ENCODE measurements around the gene MANSC4. TPM values are rescaled to one million over a fixed set of nuclear protein-coding genes. Genes with fewer than 3 reads are reported as not detected.
A peak's percentile ranks its signal among the peaks of the same experiment; 100 is the strongest.

Gene MANSC4
- total and polyA plus RNA-seq, 10 of the 15 experiments (the other 5 are each of a cell fraction or from before 2014, with no cell fraction given): 0.18 to 0.21 (median 0.19) TPM; not detected in 7

- TF ChIP-seq ZNF384 (IDR thresholded peaks at IDR 0.05; ENCODE audit: borderline replicate concordance, low read depth, low read length): no peak
- no peak for TF ChIP-seq SP1 (IDR thresholded peaks at IDR 0.05; ENCODE audit: low read depth, low read length)
- no peak for TF ChIP-seq CHD2 (IDR thresholded peaks at IDR 0.05; ENCODE audit: borderline replicate concordance, low read depth, low read length)
- no peak for TF ChIP-seq MTA2 (IDR thresholded peaks at IDR 0.05; ENCODE audit: low read depth)
- no peak for TF ChIP-seq CHD4 (IDR thresholded peaks at IDR 0.05)
- no peak for TF ChIP-seq NBN (IDR thresholded peaks at IDR 0.05)
- peak; percentile 30; the same call in 1 of the 2 replicates for TF ChIP-seq MAX (IDR thresholded peaks at IDR 0.05; ENCODE audit: low read depth, low read length)
- TF ChIP-seq KAT2A (conservative IDR thresholded peaks at IDR 0.05; ENCODE audit: control insufficient read depth, low read depth, low read length): no peak
- no peak for TF ChIP-seq NFYB (IDR thresholded peaks at IDR 0.05; ENCODE audit: insufficient read depth, low read depth, low read length)
- no peak for TF ChIP-seq SMAD1 (IDR thresholded peaks at IDR 0.05; ENCODE audit: low read depth, partially characterized antibody)
- TF ChIP-seq GATAD2B (conservative IDR thresholded peaks at IDR 0.05; ENCODE audit: low read depth): peak; percentile 90
- TF ChIP-seq RBBP5 (conservative IDR thresholded peaks at IDR 0.05): no peak
- TF ChIP-seq RELA (IDR thresholded peaks at IDR 0.05; ENCODE audit: borderline replicate concordance, partially characterized antibody): no peak
- peak; percentile 84 for TF ChIP-seq POLR2A (IDR thresholded peaks at IDR 0.05; ENCODE audit: low read depth, low read length)
- TF ChIP-seq JUNB (IDR thresholded peaks at IDR 0.05): no peak
- TF ChIP-seq CHD1 (IDR thresholded peaks at IDR 0.05; ENCODE audit: low read depth, low read length): no peak
- TF ChIP-seq ZNF687 (IDR thresholded peaks at IDR 0.05): peak; percentile 56
- TF ChIP-seq RUNX3 (IDR thresholded peaks at IDR 0.05; ENCODE audit: low read length): no peak
- no peak for TF ChIP-seq BCL3 (IDR thresholded peaks at IDR 0.05; ENCODE audit: borderline replicate concordance, insufficient read depth, low read depth, low read length, poor library complexity, severe bottlenecking)
- no peak for TF ChIP-seq NKRF (conservative IDR thresholded peaks at IDR 0.05)
- no peak for TF ChIP-seq MEF2A (IDR thresholded peaks at IDR 0.05; ENCODE audit: insufficient read depth, low read depth, low read length)
- peak; percentile 23 for TF ChIP-seq MXI1 (IDR thresholded peaks at IDR 0.05; ENCODE audit: low read depth, low read length)
- no peak for TF ChIP-seq RAD21 (IDR thresholded peaks at IDR 0.05; ENCODE audit: insufficient read depth, low read depth, low read length)
- TF ChIP-seq TARDBP (IDR thresholded peaks at IDR 0.05; ENCODE audit: borderline replicate concordance): no peak
- TF ChIP-seq TBL1XR1 (IDR thresholded peaks at IDR 0.05; ENCODE audit: low read depth, low read length): no peak
- no peak for TF ChIP-seq NR2C2 (IDR thresholded peaks at IDR 0.05; ENCODE audit: borderline replicate concordance, control insufficient read depth, insufficient read length, low read depth)
Observed at GRCh38 chr12:27779920-27780611, at the start of gene MANSC4, which contains the start of gene KLHL42 (continued).

Measured in GM12878 (cell line).